OCI-LY1 (cell line): ENCODE measurements around the gene OR51E1.

Experiments used
- H2AFZ ChIP-seq: fragments of 200-600 bp; sonication (generic), shearing (Covaris generic); 2 replicates; pipeline ENCODE4 v1.6.0; 2014; ENCODE audit warnings: antibody characterized with exemption, mild to moderate bottlenecking, low read length
- H3F3A ChIP-seq: fragments of 200-600 bp; sonication (generic), shearing (Covaris generic); 2 replicates; pipeline ENCODE4 v1.6.0; 2014; ENCODE audit warnings: mild to moderate bottlenecking, antibody characterized with exemption, low read length, moderate library complexity; ENCODE audit not compliant: insufficient read depth
- H3K27ac ChIP-seq: fragments of 200-600 bp; sonication (generic); 2 replicates; pipeline ENCODE4 v1.5.1; 2014; ENCODE audit warnings: low read length, mixed run types, mild to moderate bottlenecking, low read depth; ENCODE audit not compliant: poor library complexity, severe bottlenecking
- H3K27me3 ChIP-seq: fragments of 200-600 bp; sonication (generic); 2 replicates; pipeline ENCODE4 v1.6.0; 2014; ENCODE audit warnings: antibody characterized with exemption, mild to moderate bottlenecking, low read length, moderate library complexity; ENCODE audit not compliant: insufficient read depth
- H3K36me3 ChIP-seq: fragments of 200-600 bp; sonication (generic); 2 replicates; pipeline ENCODE4 v1.6.1; 2014; ENCODE audit warnings: mild to moderate bottlenecking, antibody characterized with exemption, low read length, moderate library complexity, mixed read lengths; ENCODE audit not compliant: insufficient read depth
- H3K4me1 ChIP-seq: fragments of 200-600 bp; sonication (generic); 2 replicates; pipeline ENCODE4 v1.5.1; 2014; ENCODE audit warnings: mild to moderate bottlenecking, low read length, moderate library complexity; ENCODE audit not compliant: insufficient read depth, severe bottlenecking
- H3K4me2 ChIP-seq: fragments of 200-600 bp; sonication (generic), shearing (Covaris generic); 2 replicates; pipeline ENCODE4 v1.6.1; 2014; ENCODE audit warnings: low read length
- H3K4me3 ChIP-seq: fragments of 200-600 bp; sonication (generic); 2 replicates; pipeline ENCODE4 v1.5.1; 2014; ENCODE audit warnings: low read length, low read depth, mild to moderate bottlenecking, mixed read lengths; ENCODE audit not compliant: poor library complexity, severe bottlenecking
- H3K79me2 ChIP-seq: fragments of 200-600 bp; shearing (Covaris generic); 2 replicates; pipeline ENCODE4 v1.6.1; 2016; ENCODE audit warnings: mixed run types, low read length, mixed read lengths; ENCODE audit not compliant: insufficient read depth
- H3K9ac ChIP-seq: fragments of 200-600 bp; sonication (generic), shearing (Covaris generic); 2 replicates; pipeline ENCODE4 v1.6.1; 2014; ENCODE audit warnings: mild to moderate bottlenecking, low read length, mixed read lengths
- H3K9me2 ChIP-seq: fragments of 200-600 bp; sonication (generic), shearing (Covaris generic); 2 replicates; pipeline ENCODE4 v1.6.1; 2014; ENCODE audit warnings: low read depth, mild to moderate bottlenecking, low read length, mixed read lengths
- H3K9me3 ChIP-seq: fragments of 200-600 bp; shearing (Covaris generic); 2 replicates; pipeline ENCODE4 v1.6.1; 2014; ENCODE audit warnings: low read length, mixed read lengths
- H4K20me1 ChIP-seq: fragments of 200-600 bp; sonication (generic), shearing (Covaris generic); 2 replicates; pipeline ENCODE4 v1.6.0; 2016; ENCODE audit warnings: mild to moderate bottlenecking, low read length; ENCODE audit not compliant: insufficient read depth
- CTCF ChIP-seq: fragments of 200-600 bp; sonication (generic), shearing (Covaris generic); IDR thresholded peaks from 2 replicates; pipeline ENCODE4 v1.5.1; 2017; ENCODE audit warnings: mild to moderate bottlenecking, antibody characterized with exemption, low read length, moderate library complexity, mixed read lengths
- EZH2 ChIP-seq: fragments of 200-600 bp; sonication (generic), shearing (Covaris generic); IDR thresholded peaks from 2 replicates; pipeline ENCODE4 v1.8.0; 2017; ENCODE audit warnings: borderline replicate concordance, mixed run types, mild to moderate bottlenecking, antibody characterized with exemption, low read length, moderate library complexity, mixed read lengths

Gene OR51E1

GRCh38 chr11:4680341-4680740, 36.6 kb downstream of the OR51E1 start:
- Histone ChIP-seq H3F3A (no peaks in the 10 kb centered on the region), H3K4me1 (no peaks in the 10 kb centered on the region), H3K9me2 (no peaks in the 10 kb centered on the region), H3K9ac (no peak overlapping the region), H3K36me3 (no peaks in the 10 kb centered on the region), H3K27me3 (no peaks in the 10 kb centered on the region), H2AFZ (no peak overlapping the region), H3K79me2 (no peaks in the 10 kb centered on the region), H3K4me2 (no peak overlapping the region), H3K27ac (no peak overlapping the region), H3K4me3 (no peak overlapping the region), H3K9me3 (no peaks in the 10 kb centered on the region), H4K20me1 (no peaks in the 10 kb centered on the region)
- no peak for TF ChIP-seq CTCF
- no peak for TF ChIP-seq EZH2

GRCh38 chr11:4682623-4683419, 39.0 kb downstream of the OR51E1 start:
- Histone ChIP-seq H3F3A (no peaks in the 10 kb centered on the region), H3K36me3 (no peaks in the 10 kb centered on the region), H3K27me3 (no peaks in the 10 kb centered on the region), H4K20me1 (no peaks in the 10 kb centered on the region), H3K27ac (no peak overlapping the region), H3K9ac (no peak overlapping the region), H2AFZ (no peak overlapping the region), H3K9me3 (no peaks in the 10 kb centered on the region), H3K9me2 (no peaks in the 10 kb centered on the region), H3K4me3 (no peak overlapping the region), H3K4me1 (no peaks in the 10 kb centered on the region), H3K4me2 (no peak overlapping the region), H3K79me2 (no peaks in the 10 kb centered on the region)
- no peak for TF ChIP-seq EZH2
- no peak for TF ChIP-seq CTCF

- no peaks in the 10 kb centered on the region for H3K36me3 ChIP-seq
- no peaks in the 10 kb centered on the region for H3K27me3 ChIP-seq
- no peaks in the 10 kb centered on the region for H3F3A ChIP-seq
- H3K9me3 ChIP-seq, result no peaks in the 10 kb centered on the region
- no peaks in the 10 kb centered on the region for H3K4me1 ChIP-seq
- H3K4me3 ChIP-seq, result no peak overlapping the region
- H3K9ac ChIP-seq, result no peak overlapping the region
- no peak overlapping the region for H2AFZ ChIP-seq
- H3K79me2 ChIP-seq, result no peaks in the 10 kb centered on the region
- H3K4me2 ChIP-seq, result no peak overlapping the region
- TF ChIP-seq CTCF, result no peak
- TF ChIP-seq EZH2, result no peak
- no peaks in the 10 kb centered on the region for H4K20me1 ChIP-seq
- no peaks in the 10 kb centered on the region for H3K9me2 ChIP-seq
- no peak overlapping the region for H3K27ac ChIP-seq
Observed at GRCh38 chr11:4684631-4685285, 41.0 kb downstream of the OR51E1 start.
